ENCODE results near the gene CACNA1D. TPM values are rescaled to one million over a fixed set of nuclear protein-coding genes. Genes with fewer than 3 reads are reported as not detected.

Gene CACNA1D
- total RNA-seq, 3 donors from 2014 or later, result 0.96 to 50.3 (median 32.1) TPM

GRCh38 chr3:53604232-53604631, 109.8 kb downstream of the CACNA1D start:
- DNase-seq (ENCODE audit: low spot score in 2 of 2), result no peak
- intact Hi-C loops (cut with DNase I; ENCODE audit: low total_unique reads), result no loop called here
- no peaks in the 10 kb centered on the region for H3K27me3 ChIP-seq
- no peak overlapping the region for H3K4me3 ChIP-seq
- no peaks in the 10 kb centered on the region for H3K36me3 ChIP-seq
- TF ChIP-seq POLR2A (IDR thresholded peaks at IDR 0.05) (no peak), CTCF (IDR thresholded peaks at IDR 0.05) (no peak), POLR2AphosphoS5 (IDR thresholded peaks at IDR 0.05) (no peak)
- H3K4me1 ChIP-seq, result no peaks in the 10 kb centered on the region
- H3K27ac ChIP-seq, result no peak overlapping the region
- peaks cover 0 to 12% of the 10 kb centered on the region in 2 donors for H3K9me3 ChIP-seq

DNA sequence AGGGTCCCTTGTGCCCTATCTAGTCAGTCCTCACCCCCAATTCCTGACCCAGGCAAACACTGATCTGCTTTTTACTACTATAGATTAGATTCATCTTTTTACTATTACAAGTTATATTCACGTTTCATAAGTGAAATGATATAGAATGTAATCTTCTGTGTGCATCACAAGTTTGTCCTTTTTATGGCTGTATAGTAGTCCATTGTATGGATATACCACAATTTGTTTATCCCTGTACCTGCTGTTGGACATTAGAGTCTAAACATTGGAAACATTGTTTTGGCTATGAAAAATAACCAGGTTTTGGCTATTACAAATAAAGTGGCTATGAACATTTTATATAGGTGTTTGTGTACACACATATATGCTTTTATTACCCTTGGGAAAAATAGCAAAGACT, 112.4 kb downstream of the CACNA1D start:
- Histone ChIP-seq H3K27me3 (no peaks in the 10 kb centered on the region), H3K9me3 (peaks cover 0 to 12% of the 10 kb centered on the region in 2 donors), H3K4me3 (no peak overlapping the region), H3K27ac (no peak overlapping the region), H3K4me1 (no peaks in the 10 kb centered on the region), H3K36me3 (no peaks in the 10 kb centered on the region)
- intact Hi-C loops (cut with DNase I; ENCODE audit: low total_unique reads), result no loop called here
- no peak for TF ChIP-seq CTCF (IDR thresholded peaks at IDR 0.05)
- no peak for TF ChIP-seq POLR2AphosphoS5 (IDR thresholded peaks at IDR 0.05)
- no peak for TF ChIP-seq POLR2A (IDR thresholded peaks at IDR 0.05)
- DNase-seq (ENCODE audit: low spot score in 2 of 2), result no peak

DNA sequence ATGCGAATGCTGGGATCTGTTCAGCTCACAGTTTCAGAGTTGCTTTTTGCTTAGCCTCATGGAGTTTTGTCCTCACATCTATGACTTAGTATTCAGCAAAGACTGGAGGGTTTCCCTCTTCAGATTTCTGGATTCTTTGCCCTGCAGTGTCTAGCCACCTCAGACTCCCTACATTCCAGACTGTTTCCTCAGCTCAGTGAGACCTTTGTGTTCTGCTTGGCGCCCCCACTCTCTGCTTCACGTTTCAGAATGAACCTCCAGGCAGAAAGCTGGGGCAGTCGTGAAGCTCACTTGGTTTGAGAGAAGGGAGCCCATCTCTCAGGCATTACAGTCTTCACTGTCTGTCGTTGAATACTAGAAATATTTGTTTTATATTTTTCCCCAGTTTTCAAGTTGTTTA, 118.1 kb downstream of the CACNA1D start:
- no peak overlapping the region for H3K27ac ChIP-seq
- no peaks in the 10 kb centered on the region for H3K4me1 ChIP-seq
- no peak for TF ChIP-seq CTCF (IDR thresholded peaks at IDR 0.05)
- no peak for TF ChIP-seq POLR2A (IDR thresholded peaks at IDR 0.05)
- no peak for TF ChIP-seq POLR2AphosphoS5 (IDR thresholded peaks at IDR 0.05)
- H3K27me3 ChIP-seq, result no peaks in the 10 kb centered on the region
- no peak overlapping the region for H3K4me3 ChIP-seq
- H3K9me3 ChIP-seq, result peaks cover 0 to 2% of the 10 kb centered on the region in 2 donors
- DNase-seq (ENCODE audit: low spot score in 2 of 2), result no peak
- H3K36me3 ChIP-seq, result no peaks in the 10 kb centered on the region
- intact Hi-C loops (cut with DNase I; ENCODE audit: low total_unique reads), result no loop called here

GRCh38 chr3:53613125-53613524, 118.7 kb downstream of the CACNA1D start:
- no peak overlapping the region for H3K4me3 ChIP-seq
- H3K27me3 ChIP-seq, result no peaks in the 10 kb centered on the region
- H3K9me3 ChIP-seq, result no peaks in the 10 kb centered on the region
- TF ChIP-seq POLR2A (IDR thresholded peaks at IDR 0.05), result no peak
- no peak for TF ChIP-seq POLR2AphosphoS5 (IDR thresholded peaks at IDR 0.05)
- no peak for TF ChIP-seq CTCF (IDR thresholded peaks at IDR 0.05)
- no peaks in the 10 kb centered on the region for H3K4me1 ChIP-seq
- DNase-seq (ENCODE audit: low spot score in 2 of 2), result no peak
- intact Hi-C loops (cut with DNase I; ENCODE audit: low total_unique reads), result no loop called here
- H3K36me3 ChIP-seq, result no peaks in the 10 kb centered on the region
- H3K27ac ChIP-seq, result no peak overlapping the region

- Histone ChIP-seq H3K4me3 (no peak overlapping the region), H3K4me1 (no peaks in the 10 kb centered on the region), H3K9me3 (no peaks in the 10 kb centered on the region), H3K27me3 (no peaks in the 10 kb centered on the region), H3K27ac (no peak overlapping the region), H3K36me3 (no peaks in the 10 kb centered on the region)
- no peak for TF ChIP-seq CTCF (IDR thresholded peaks at IDR 0.05)
- TF ChIP-seq POLR2AphosphoS5 (IDR thresholded peaks at IDR 0.05), result no peak
- TF ChIP-seq POLR2A (IDR thresholded peaks at IDR 0.05), result no peak
- intact Hi-C loops (cut with DNase I; ENCODE audit: low total_unique reads), result no loop called here
- DNase-seq (ENCODE audit: low spot score in 2 of 2), result no peak
Measured at GRCh38 chr3:53614307-53614706, 119.9 kb downstream of the CACNA1D start.
